HG02840 (cell line): ENCODE data around the gene CD160.
"Not testable (repeated sequence)": the region's sequence is repeated elsewhere in the genome, so short reads cannot be mapped to it uniquely, and the experiment has no call there.

Experiments used
- ATAC-seq: cut with Tn5 transposase; IDR thresholded peaks from one replicate; pipeline ENCODE4 v1.9.1; 2021; ENCODE audit warnings: mild to moderate bottlenecking, moderate library complexity, moderate number of reproducible peaks; ENCODE audit not compliant: unreplicated experiment, low FRiP score

The CD160 gene

GRCh38 chr1:145719230-145720079 lies at the start of gene CD160:
Gene CD160 (plus strand): TSS chr1:145719499. CDS start chr1:145728328, 8,829 bp downstream.
- no peak for ATAC-seq

- ATAC-seq: not testable (repeated sequence)
Observed at GRCh38 chr1:145670995-145671745, 48.1 kb upstream of the CD160 start.

- not testable (repeated sequence) for ATAC-seq
Observed at GRCh38 chr1:145673217-145673616, 46.1 kb upstream of the CD160 start.

- not testable (repeated sequence) for ATAC-seq
Observed at GRCh38 chr1:145684858-145685257, 34.4 kb upstream of the CD160 start.

GRCh38 chr1:145686078-145686477 lies 33.2 kb upstream of the CD160 start:
- ATAC-seq: not testable (repeated sequence)

- ATAC-seq: no peak
Observed at GRCh38 chr1:145688328-145688727, 31.0 kb upstream of the CD160 start.

- no peak for ATAC-seq
Observed at GRCh38 chr1:145688924-145689323, 30.4 kb upstream of the CD160 start.

GRCh38 chr1:145689922-145690321 lies 29.4 kb upstream of the CD160 start:
- no peak for ATAC-seq

GRCh38 chr1:145690587-145691558 lies 28.4 kb upstream of the CD160 start:
- ATAC-seq: no peak

GRCh38 chr1:145692785-145693443 lies 26.4 kb upstream of the CD160 start:
- ATAC-seq: no peak

GRCh38 chr1:145695821-145696629 lies 23.3 kb upstream of the CD160 start:
- no peak for ATAC-seq

GRCh38 chr1:145696630-145696960 lies 22.7 kb upstream of the CD160 start:
- no peak for ATAC-seq

GRCh38 chr1:145701306-145701862 lies 17.9 kb upstream of the CD160 start:
- ATAC-seq: no peak

- ATAC-seq: no peak
Observed at GRCh38 chr1:145702052-145702451, 17.2 kb upstream of the CD160 start.

GRCh38 chr1:145702826-145703225 lies 16.5 kb upstream of the CD160 start:
- no peak for ATAC-seq

GRCh38 chr1:145705622-145706021 lies 13.7 kb upstream of the CD160 start:
- no peak for ATAC-seq

GRCh38 chr1:145706086-145706664 lies 13.1 kb upstream of the CD160 start:
- no peak for ATAC-seq

GRCh38 chr1:145707183-145707867 lies 12.0 kb upstream of the CD160 start, which contains the start of gene PDZK1:
Gene PDZK1 (minus strand): TSS chr1:145707368. CDS start chr1:145688021, 19,347 bp downstream.
- ATAC-seq: no peak
